HG03196 (cell line): ENCODE measurements around the gene IRGQ.
"Not testable (repeated sequence)": the region's sequence is repeated elsewhere in the genome, so short reads cannot be mapped to it uniquely, and the experiment has no call there.

Source experiments
- ATAC-seq: cut with Tn5 transposase; IDR thresholded peaks from one replicate; pipeline ENCODE4 v1.9.1; 2021; ENCODE audit not compliant: unreplicated experiment

Gene IRGQ, protein sequence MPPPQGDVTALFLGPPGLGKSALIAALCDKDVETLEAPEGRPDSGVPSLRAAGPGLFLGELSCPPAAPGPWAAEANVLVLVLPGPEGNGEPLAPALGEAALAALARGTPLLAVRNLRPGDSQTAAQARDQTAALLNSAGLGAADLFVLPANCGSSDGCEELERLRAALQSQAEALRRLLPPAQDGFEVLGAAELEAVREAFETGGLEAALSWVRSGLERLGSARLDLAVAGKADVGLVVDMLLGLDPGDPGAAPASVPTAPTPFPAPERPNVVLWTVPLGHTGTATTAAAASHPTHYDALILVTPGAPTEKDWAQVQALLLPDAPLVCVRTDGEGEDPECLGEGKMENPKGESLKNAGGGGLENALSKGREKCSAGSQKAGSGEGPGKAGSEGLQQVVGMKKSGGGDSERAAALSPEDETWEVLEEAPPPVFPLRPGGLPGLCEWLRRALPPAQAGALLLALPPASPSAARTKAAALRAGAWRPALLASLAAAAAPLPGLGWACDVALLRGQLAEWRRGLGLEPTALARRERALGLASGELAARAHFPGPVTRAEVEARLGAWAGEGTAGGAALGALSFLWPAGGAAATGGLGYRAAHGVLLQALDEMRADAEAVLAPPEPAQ

DNA sequence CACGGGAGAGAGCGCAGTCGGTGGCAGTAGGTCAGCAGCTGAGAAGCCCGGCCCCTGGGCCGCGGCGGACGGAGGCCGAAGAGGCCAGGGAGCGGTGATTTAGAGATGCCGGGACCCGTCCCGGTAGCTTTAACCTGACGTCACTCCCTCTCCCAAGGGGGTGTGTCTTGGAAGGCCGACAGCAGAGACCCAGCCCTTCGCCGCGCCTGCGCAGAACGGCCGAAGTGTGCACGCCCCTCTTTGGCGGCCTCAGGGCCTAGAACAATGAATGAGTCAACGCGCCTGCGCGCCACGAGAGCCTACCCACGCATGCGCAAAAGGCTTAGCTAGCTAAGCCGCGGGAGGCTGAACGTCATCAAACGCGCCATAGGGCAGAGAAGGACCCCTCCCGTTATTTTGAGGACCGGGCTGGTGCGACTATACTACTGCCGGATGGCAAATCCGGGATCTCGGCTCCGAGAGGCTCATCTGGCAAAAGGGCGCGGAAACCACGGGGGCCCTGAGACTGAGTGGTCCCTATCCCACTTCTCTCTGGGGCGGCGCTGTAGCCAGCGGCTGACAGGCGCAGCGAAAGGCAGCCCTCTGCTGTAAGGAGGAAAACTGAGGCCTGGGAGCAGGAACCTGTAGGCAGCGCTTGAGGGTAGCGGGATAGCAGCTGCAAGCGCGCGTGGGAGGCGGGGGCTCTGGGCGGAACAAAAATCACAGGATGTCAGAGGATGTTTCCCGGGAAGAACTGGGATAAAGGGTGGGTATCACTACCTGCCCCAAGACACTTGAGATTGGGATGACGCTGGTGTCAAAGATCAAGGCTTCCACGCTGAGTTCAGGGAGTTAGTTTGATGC, at the start of gene IRGQ, which contains the start of gene ZNF576:
Gene IRGQ, minus strand, starts transcription at position 136 of the 843 bp plus-strand sequence. CDS start 796 bp downstream, outside the sequence.
Gene ZNF576, plus strand, starts transcription at position 597 of the 843 bp plus-strand sequence. CDS start 514 bp downstream, outside the sequence.
- peak; percentile 71 for ATAC-seq

DNA sequence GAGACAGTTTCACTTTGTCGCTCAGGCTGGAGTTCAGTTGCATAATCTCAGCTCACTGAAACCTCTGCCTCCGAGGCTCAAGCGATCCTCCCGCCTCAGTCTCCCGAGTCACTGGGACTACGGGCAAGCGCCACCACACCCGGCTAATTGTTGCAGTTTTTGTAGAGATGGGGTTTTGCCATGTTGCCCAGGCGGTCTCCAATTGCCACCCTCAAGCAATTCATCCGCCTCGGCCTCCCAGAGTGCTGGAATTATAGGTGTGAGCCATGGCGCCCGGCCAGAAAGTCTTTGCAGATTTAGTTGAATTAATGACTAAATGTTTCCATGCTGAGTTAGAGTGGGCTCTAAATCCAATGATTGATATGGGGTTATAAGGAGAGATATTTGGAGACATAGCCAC, 48.2 kb upstream of the IRGQ start:
- ATAC-seq, result no peak

DNA sequence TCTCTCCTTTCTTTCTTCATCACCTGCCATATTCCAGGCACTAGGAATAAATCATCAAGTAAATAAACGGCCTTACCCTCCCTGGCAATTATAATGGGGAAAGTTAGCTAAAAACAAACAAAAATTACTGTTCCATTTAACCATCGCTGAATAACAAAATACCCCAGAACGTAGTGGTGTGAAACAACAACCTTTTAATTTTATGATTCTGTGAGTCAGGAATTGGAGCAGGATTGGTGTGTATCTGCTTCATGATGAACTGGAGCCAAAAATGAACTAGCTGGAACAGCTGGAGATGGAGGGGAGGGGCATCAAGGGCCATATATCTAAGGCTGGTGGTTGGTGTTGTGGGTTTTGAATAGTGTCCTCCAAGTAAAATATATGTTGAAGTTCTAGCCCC, 47.4 kb upstream of the IRGQ start:
- ATAC-seq, result no peak

DNA sequence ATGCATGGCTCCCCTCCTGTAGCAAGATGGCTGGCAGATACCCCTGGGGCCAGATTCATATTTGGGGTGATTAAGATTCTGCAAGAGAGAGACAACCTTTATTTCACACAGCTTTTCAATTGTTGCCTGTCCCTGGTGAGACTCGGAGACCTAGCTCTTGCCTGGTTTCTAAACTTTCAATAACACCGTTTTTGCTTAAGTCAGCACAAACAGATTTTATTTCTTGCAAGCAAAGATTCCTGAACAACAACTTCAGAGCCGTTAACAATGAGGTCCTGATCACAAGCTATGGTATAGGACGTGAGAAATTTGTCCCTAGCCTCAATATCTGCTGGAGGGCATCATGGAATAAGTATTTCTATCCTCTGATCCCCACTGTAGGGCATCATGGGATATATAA, 46.6 kb upstream of the IRGQ start:
- ATAC-seq, result no peak

DNA sequence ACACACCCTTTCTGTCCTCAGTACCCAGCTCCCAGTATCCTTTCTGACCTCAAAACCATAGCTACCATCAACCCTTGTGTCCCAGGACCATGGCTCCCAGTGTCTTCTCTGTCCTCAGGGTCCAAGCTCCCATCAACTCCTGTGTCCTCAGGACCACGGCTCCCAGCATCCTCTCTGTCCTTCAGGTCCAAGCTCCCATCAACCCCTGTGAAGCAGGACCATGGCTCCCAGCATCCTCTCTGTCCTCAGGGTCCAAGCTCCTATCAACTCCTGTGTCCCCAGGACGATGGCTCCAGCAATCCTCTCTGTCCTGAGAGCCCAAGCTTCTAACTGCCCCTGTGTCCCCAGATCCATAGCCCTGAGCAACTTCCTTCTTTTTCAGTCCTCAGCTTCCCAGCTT, 45.4 kb upstream of the IRGQ start:
- no peak for ATAC-seq

DNA sequence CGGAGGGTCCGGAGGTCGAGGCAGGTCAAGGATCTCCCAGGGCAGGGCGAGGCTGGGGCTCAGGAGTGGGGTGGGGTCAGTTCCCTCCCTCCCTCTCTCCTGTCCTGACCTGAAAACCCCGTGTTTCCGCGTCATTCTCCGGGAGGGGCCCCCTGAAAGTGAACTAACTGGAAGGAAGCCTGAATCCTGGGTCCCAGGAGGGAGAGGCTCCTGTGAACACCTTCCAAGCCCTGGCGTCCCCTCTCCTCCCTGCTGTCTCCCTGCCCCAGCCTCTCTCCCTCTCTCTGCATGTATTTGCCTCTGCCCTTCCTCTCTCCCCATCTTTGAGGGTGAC, 44.5 kb upstream of the IRGQ start:
- ATAC-seq, result no peak

DNA sequence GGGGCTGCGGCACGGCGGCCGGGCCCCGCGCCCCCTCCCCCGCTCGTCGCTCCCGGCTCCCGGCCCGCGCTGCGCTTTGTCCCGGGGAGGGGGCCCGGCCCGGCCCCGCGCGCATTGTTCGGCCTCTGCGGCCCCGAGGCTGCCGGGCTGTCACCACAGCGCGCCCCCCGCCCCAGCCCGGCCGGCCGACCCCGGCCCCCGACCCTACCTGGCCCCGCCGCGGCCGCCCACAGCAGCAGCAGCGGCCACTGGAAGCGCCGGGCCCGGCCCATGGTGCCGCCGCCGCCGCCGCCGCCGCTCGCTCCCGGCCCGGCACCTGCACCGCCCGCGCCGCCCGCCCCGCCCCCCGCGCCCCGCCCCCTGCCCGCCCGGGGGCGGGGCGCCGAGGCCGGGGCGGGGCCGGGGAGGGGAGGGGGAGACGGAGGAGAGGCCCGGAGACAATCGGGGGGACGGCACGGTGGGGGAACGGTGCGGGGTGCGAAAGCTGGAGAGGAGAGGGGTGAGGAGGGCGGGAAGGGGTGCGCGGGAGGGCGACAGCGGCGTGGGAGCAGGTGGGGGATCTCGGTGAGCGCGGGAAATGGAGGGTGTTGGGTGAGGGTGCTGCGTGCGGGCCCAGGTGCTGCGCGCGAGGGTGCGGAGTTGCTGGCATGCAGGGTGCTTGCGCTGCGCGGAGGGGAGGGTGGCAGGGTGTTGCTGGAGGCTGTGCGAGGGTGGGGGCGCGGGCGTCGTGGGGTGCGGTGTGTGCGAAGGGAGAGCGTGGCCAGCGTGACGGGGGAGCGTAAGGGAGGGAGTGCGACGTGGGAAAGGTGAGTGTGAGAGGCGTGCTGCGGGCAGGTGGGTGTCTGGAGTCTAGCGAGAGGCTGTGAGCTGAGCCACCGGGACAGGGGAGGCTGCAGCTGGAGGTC, 43.8 kb upstream of the IRGQ start, which contains the start of gene CADM4:
Gene CADM4, minus strand, starts transcription at position 332 of the 905 bp plus-strand sequence. Its CDS starts 60 bp downstream, at position 272.
- ATAC-seq, result no peak

DNA sequence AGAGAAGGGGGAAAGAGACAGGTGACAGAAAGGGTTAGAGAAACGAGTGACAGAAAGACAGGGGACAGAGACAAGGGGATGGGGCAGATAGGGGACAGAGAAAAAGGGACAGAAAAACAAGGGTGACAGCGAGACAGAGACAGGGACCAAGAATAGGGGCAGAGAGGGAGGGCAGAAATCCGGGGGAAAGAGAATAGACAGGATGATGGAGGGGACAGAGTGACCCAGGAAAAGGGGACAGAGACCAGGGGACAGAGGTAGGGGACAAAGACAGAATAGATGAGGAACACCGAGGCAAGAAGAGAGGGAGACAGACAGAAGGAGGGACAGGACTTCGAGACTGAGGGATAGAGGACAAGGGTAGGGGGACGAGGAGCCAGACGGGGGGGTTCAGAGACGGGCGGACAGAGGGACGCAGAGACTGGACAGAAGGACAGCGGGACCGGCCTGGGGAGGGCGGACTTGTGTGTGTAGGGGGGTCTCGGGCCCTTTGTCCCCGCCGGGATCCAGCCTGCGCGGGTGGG, 43.1 kb upstream of the IRGQ start:
- ATAC-seq, result no peak

DNA sequence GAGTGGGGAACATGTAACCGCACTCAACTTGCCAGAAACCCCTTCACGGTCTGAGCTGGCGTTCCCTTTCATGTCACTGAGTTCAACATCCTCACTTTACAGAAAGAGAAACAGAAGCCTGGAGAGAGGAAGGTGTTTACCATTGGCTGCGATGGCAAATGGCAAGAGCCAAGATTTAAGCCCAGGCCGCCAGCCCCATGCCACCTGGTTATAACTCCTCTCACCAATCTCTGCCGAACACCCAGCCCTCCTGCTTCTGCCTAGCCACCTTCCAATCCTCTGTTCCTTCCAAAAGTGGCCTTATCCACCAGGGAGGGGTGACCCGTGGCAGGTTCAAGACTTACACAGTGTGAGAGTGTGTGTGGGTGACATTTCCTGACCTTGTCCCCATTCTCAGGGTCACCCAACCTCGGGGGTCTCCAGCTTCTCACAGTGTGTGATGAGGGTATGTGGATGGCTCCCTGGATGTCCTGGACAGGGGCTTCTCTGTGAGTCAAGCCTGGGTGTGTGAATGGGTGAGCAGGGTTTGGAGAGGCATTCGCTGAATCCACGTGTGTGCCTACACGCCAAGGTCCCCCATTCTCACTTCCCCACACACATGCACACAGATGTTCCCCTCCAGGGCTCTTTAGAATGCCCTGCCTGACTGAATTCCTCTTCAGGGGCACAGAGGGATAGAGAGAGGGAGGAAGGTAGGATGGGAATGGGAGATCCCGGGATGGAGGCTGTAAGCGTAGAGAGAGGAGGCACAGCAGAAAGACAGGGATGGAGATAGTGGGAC, 42.5 kb upstream of the IRGQ start:
- no peak for ATAC-seq

DNA sequence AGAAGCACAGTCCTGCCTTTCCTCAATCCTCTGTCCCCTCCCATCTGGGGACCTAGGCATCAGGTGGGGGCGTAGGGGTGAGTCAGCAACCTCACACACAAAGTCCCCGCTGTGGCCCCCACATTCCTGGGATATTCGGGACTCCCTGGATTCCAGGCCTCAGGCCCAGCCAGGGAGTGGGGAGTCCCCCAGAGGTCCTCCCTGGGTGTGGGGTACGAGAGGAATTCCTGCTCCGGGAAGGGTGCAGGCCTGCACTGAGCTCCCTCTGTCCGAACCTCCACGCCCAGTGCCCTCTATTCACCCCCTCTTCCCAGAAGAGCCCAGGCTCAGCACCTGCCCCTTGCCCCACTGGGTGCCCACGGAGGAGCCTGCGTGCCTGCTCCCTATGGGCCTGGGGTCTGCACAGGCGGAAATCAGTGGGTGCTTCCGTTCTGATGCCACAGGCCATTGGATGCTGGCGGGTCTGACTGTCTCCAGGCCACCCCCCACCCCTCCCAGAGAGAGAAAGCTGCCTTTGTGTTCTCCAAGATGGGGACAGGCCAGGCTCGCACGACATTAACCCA, 40.3 kb upstream of the IRGQ start:
- no peak for ATAC-seq

DNA sequence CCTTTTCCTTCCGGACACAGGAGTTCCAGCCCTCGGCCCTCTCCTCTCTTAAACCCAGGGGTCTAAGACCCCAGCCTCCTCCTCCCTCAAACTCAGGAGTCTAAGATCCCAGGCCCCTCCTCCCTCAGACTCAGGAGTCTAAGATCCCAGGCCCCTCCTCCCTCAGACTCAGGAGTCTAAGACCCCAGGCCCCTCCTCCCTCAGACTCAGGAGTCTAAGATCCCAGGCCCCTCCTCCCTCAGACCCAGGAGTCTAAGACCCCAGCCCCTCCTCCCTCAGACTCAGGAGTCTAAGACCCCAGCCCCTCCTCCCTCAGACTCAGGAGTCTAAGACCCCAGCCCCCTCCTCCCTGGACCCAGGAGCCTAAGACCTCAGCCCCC, 39.6 kb upstream of the IRGQ start:
- not testable (repeated sequence) for ATAC-seq

DNA sequence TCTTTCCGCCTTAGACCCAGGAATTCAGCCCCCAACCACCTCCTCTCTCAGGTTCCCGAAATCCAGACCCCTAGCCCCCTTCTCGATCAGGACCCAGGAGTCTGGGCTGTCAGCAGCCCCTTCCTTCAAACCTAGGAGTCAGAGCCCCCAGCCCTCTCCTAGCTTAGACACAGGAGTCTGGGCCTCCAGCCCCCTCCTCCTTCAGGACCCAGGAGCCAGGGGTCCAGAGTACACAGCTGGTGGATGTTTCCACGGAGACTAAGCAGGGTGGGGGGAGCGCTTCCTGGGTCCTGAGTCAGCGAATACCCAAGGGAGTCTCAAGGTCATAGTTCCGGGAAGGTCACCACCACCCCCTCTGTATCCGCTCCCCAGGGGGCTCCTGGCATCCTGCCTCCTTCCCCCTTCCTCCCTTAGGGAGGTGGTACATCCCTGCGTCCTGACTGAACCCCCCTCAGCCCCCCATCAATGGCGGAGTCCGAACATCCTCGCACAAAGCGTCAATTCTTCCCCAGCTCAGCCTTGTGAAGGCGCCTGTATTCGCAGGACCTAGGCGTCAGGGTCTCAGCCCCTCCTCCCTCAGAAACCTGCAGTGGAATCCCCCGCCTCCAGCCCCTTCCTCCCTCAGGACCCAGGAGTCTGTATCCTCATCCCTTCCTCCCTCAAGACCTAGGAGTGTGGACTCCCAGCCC, 39.1 kb upstream of the IRGQ start:
- no peak for ATAC-seq

DNA sequence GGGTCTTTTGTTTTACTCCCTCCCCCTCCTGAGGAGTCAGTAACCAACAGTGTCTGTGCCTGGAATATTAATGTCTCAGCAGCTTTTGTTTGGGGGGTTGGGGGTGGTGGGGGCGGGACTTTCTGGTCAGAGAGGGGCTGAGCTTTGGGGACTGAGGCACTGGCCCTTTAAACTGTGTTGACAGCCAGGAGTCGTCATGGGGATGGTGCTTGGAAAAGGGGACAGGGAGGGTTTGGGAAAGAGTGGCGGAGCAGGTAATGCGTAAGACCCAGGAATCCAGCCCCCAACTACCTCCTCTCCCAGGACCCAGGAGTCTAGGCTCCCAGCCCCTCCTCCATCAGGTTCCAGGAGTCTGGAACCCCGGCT, 38.6 kb upstream of the IRGQ start:
- no peak for ATAC-seq

DNA sequence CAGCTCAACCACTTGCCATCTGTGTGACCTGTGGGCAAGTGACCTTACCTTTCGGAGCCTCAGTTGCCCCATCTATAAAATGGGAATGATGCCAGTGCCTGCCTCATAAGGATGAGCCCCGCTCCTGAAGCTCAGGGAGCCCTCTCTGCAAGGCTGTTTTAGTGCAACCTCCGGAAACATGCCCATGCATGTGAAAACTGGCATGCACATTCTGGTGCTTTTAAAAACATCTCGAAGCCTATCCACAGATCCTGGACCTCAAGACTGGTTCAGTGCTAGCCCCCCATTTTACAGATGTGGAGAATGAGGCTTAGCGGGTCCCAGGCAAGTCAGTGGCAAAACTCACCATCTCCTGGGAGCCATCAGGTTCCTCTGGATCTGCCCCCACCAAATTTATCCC, 38.1 kb upstream of the IRGQ start:
- no peak for ATAC-seq

DNA sequence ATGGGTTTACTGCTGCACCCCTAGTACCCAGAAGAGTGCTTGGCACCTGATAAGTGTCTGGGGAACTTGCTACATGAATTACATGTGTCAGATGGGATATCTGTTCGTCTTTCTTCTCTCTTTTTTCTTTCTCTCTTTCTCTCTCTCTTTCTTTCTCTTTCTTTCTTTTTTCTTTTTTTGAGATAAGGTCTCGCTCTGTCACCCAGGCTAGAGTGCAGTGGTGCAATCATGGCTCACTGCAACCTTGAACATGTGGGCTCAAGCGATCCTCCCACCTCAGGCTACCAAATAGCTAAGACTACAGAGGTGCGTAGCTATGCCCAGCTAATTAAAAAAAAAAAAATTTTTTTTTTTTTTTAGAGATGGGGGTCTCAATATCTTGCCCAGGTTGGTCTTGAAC, 37.6 kb upstream of the IRGQ start:
- no peak for ATAC-seq

DNA sequence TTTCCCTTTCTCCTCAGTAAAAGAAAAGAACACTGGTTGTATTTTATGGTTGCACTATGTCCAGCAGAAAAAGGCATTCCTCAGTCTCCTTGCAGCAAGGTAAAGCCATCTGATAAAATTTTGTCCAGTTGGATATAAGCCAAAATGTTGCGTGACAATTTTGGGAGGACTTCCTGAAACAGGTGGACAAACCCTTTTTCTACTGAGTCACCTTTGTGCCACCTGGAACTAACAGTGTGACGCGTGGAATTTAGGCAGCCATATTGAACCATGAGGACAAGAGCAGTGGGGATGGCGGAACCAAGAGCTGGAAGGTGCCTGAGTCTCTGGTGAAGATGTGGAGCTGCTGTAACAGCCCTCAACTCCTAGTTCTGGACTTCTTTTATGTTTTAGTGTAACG, 35.6 kb upstream of the IRGQ start:
- ATAC-seq, result no peak

DNA sequence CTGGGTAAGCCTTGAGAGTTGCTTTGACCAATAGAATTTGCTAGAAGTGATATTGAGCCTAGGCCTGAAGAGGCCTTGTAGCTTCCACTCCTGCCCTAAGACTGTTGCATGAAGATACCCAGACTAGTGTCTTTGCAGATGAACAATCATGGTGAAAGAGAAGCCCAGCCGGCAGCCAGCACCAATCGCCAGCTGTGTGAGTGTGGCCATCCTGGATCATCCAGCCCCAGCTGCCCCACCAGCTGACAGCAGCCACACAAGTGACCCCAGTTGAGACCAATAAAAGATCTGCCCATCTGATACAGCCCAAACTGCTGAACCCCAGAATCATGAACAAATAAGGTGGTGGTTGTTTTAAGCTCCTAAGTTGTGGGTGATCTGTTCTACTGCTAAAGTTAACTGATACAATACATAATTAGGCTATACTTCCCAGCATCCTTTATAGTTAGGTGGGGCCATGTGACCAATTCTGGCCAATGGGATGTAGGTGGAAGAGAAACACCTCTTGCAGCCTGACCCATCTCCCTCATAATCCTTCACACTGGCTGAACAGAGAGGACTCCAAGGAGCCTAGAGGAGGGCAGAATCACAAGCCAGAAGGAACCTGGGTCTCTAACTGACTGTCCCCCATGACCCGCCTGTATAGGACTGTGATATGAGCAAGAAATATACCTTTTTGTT, 32.9 kb upstream of the IRGQ start:
- no peak for ATAC-seq

DNA sequence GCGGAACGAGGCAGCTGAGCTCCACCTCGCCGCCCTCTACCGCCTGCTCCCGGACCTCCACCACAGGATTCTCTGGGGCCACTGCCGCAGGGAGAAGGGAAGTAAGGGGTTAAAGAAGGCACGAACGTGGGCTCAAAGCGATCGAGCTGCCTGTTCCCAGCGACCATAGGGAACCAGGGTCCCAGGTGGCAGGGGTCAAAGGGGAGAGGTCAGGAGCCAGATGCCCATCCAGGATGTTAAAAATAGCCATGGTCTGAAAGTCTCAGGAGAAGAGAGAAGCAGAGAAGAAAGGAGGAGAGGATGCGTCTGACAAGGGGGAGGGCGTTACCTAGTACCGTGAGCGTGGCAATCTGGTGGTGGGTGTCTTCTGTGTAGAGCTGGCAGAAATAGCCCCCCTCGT, 30.9 kb upstream of the IRGQ start:
- no peak for ATAC-seq
